DMS 273 (cell line): ENCODE measurements around the gene GSTA1.
"Not testable (repeated sequence)": the region's sequence is repeated elsewhere in the genome, so short reads cannot be mapped to it uniquely, and the experiment has no call there.

Experiments
- DNase-seq: peaks from one replicate; lab custom pipeline; 2025; ENCODE audit not compliant: unreplicated experiment; lab: John Stamatoyannopoulos, UW

Gene GSTA1

DNA sequence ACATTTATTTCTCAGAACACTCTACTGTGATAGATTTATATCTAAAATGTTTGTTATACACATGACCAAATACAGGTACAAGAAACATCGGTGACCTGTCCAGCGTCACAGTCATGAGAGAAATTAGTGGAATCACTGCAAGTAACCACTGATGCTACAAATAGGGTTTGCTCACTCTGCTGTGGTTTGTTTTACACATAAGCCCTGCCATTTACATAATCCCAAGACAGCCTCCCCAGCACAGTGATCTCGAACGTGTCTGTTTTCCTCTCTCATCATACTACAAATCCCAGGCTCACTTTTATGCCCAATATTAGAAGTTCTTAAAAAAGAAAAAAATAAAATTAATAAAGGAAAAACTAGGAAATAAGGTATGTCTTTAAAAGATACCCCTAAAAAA is 6.2 kb upstream of the GSTA1 start:
- not testable (repeated sequence) for DNase-seq

DNA sequence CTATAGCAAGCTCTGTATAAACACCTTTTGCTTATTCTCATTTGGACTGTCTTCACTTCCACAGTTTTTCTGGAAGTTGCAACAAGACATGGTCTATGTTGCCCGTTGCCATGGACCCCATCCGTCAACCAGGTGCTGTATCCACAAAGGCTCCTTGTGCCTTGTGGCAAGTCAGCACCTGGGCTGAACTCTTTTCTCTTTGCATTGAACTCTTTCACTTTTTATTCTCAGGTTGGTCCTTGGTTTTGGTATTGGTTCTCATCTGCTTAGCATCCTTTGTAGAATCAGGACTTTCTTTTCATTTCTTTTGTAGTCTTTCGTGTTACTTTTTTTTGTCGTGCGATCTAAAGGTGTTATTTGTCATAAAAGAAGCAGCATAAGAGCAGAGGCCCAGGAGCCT is 5.0 kb upstream of the GSTA1 start:
- no peak for DNase-seq

DNA sequence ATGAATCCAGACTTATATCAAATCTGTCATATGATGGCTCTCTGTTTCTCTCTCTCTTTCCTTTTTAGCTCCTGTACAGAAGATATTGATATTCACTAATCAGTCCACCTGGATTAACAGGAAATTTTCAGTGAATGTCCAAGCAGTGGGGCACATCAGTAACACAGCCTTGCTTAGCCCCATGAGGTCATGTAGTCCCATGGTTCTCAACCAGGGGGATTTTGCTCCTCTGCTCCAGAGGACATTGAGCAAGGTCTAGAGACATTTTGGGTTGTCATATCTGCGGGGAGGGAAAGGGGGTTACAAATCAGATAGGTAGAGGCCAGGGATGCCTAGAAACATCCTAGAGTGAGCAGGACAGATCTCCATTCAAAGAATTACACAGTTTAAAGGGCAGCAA is 810 bp downstream of the GSTA1 start:
- DNase-seq, result no peak

DNA sequence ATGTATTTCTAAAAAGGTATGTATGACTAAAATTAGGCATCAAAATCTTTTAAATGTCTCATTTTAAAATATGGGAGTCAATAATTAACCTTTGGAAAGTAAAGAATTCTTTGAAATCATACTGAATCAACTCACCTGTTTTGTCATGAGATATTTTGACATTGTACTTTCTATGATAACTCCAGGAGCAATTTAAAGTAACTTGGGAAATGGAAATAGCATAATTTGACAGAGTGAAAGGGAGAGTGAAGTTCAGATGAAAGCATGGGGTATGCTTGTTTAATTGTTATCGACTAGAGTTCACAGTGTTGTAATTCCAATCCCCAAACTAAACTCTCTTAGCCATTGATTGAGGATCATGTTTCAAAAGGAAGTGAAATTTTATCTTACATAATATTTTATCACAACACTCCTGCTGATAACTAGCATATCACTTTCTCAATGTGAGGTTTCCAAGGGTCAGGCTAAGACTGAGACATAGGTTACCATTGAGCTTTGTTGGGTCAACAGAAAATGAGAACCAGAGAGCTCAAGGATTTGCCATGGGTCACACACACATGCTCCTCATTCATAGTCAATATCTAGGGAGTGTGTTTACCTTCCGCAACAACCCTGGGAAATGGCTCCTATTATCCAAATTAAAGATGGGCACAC is 2.3 kb downstream of the GSTA1 start:
- DNase-seq, result no peak

DNA sequence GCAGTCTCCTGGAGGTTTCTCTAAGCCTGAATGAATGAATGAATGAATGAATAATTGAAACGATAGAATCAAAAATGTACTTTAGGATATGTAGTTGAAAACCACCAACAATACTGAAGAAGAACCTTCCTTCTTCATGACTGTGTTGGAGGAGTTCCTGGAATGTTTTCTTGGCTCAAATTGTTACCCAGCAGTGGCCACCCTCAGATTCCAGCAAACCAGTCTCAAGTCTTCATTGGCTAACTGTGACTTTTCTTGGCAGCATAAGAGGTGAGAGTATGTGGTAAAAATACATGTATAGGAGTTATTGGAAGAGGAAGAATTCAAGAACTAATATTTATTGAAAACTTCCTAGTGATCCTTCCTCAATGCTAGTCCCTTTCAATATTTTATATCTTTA is 4.3 kb downstream of the GSTA1 start:
- not testable (repeated sequence) for DNase-seq

DNA sequence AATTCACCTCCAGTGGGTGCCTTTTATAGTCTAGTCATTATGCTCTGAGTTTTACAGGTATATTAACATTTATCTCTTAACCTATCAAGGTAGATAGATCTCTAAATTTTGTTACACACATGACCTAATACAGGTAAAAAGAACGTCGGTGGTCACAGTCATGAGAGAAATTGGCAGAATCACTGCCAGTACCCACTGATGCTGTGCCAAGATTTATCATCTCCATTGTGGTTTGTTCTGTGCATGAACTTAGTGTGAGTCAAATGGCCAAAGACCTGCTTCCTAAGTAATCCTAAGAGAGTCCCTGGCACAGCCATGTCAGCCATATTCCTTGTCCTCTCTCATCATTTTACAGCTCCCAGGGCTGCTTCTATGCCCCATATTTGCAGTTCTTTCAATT is 9.2 kb downstream of the GSTA1 start:
- not testable (repeated sequence) for DNase-seq

DNA sequence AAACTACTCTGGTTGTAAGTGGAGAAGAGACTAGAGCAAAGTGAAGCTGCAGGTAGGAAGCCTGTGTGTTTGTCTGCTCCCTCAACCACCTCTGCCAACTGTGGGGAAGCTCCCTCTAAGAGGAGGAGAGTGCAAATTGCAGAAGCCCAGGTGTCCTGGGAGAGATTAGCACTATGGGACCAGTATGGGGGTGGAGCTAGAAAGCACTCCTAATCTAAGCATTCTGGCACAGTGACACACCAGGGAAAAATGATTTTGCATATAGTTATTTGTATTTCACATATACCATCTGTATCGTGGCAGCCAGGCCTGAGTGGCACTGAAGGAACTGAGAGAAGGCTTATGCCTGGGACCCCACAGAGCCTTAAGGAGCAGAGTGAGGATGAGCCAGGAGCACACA is 12.8 kb downstream of the GSTA1 start:
- no peak for DNase-seq

DNA sequence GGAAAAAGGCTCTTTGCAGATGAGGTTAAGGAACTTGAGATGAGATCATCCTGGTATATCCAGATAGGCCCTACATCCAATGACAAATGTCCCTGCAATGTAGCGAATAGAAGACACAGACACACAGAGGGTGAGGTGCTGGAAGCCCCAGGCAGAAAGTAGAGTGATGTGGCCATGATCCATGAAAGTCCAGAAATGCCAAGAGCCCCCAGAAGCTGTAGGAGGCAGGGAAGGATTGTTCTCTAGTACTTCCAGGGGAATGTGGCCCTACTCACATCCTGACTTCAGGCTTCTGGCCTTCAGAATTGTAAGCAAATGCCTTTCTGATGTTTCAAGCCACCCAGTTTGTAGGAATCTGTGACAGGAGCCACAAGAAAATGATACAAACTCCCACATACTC is 14.0 kb downstream of the GSTA1 start:
- DNase-seq, result not testable (repeated sequence)

DNA sequence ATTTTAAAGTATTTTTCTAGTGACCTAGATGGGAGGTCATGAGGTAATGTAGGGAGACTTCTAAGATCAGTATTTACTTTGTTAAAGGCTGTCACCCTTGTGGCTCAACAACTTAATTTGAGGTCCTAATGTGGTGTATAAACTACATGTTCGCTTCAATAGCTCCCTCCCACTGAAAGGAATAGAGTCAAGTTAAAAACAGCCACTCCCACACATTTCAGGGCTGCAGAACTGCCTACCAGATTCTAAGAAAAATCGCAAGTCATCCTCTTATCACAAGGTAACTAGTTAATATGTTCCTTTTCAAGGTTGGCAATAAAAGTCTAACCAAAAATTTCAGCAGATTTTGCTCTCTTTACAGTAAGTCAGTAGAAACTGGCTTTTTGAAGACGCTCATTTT is 15.1 kb downstream of the GSTA1 start:
- DNase-seq, result no peak

DNA sequence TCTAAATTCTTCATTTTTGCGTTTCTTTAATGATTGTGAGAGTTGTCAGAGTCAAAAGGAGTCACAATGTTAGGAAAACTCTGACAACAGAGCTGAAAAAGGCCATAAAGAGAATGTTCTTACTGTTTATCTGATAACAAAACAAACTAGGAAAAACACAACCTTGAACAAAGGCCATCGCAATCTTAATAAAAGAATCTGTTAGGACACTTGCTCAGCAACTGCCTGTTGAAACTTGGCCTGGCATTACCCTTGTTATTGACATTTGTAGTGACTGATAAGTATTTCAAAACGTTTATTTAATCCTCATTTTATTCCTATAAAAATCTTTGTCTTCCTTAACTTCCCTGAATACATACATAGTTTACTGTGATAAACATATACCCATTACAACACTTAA is 15.7 kb downstream of the GSTA1 start:
- no peak for DNase-seq

DNA sequence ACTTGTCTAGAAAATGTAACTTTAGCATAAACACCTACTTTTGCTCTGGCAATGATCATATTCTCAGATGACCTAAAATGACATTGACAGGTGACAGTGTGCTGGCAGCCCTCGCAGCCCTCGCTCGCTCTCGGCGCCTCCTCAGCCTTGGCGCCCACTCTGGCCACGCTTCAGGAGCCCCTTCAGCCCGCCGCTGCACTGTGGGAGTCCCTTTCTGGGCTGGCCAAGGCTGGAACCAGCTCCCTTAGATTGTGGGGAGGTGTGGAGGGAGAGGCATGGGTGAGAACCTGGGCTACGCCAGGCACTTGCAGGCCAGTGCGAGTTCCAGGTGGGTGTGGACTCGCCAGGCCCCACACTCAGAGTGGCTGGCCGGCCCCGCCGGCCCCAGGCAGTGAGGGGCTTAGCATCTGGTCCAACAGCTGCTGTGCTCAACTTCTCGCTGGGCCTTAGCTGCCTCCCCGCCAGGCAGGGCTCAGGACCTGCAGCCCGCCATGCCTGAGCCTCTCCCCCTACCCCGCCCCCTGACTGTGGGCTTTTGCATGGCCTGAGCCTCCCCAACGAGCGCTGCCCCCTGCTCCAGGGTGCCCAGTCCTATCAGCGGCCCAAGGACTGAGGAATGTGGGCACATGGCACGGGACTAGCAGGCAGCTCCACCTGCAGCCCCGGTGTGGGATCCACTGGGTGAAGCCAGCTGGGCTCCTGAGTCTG is 17.2 kb downstream of the GSTA1 start:
- DNase-seq, result no peak

DNA sequence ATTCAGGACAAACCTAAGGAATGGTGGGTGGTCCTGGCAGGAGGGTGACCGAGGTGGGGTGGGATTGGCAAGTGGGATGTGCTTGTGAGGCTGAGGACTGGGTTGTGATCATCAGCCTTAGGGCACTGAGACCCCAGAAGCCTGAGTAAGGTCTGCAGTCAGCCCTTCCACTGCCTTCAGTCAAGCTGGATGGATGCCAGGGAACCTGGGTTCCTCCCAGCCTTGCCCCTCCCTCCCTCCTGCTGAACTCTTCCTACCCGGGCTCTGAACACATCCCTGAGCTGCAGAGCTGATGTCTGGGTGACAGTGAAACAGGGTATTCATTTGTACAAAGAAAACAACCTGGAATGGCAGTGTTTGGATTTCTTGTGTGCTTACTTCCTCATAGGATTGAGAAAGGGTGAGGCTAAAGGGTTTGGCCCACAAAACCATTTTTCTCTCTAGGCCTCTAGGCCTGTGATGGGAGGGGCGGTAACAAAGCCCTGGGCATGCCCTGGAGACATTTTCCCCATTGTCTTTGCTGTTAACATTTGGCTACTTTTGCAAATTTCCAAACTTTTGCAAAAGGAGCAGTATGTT is 20.8 kb downstream of the GSTA1 start:
- DNase-seq, result peak; percentile 3

DNA sequence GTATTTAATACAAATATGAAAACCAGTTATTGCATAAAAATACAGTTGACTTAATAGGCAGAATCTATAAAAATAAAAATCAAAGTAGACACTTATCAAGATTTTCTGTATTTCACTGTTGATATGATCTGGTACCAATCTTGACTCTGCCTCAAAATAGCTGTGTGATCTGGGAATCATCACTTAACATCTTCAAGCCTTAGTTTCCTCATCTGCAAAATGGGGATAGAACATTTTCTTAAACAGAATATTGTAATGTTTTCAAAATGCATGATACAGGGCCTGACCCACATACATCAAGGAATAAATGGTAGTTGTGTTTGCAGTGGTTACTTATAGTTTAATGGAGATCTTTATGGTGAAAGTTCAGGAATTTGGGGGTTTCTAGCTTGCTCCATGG is 21.4 kb downstream of the GSTA1 start:
- DNase-seq, result not testable (repeated sequence)

DNA sequence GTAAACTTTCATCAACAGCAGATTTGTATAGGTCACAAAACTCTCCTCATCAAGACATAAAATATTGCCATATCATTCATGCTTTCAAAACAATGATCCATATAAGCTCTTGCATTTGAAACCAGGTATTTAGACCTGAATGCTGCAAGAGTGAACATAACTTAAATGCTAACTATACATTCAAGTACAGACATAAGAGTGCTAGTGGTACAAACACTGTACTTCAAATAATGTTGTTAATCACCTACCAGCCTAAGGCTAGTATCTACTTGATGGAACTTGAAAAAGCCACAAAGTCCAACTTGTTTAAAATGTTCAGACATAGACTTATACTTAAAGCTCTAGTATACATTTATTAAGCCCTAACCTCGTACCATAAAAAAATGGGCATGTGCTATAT is 24.4 kb downstream of the GSTA1 start:
- DNase-seq, result no peak

DNA sequence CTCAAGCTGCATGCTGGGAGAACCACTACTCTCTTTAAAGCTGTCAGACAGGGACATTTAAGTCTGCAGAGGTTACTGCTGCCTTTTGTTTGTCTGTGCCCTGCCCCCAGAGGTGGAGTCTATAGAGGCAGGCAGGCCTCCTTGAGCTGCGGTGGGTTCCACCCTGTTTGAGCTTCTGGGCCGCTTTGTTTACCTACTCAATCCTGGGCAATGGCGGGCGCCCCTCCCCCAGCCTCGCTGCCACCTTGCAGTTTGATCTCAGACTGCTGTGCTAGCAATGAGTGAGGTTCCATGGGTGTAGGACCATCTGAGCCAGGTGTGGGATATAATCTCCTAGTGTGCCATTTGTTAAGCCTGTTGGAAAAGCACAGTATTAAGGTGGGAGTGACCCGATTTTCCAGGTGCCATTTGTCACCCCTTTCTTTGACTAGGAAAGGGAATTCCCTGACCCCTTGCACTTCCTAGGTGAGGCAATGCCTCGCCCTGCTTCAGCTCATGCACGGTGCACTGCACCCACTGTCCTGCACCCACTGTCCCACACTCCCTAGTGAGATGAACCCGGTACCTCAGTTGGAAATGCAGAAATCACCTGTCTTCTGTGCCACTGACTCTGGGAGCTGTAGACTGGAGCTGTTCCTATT is 26.8 kb downstream of the GSTA1 start:
- not testable (repeated sequence) for DNase-seq

DNA sequence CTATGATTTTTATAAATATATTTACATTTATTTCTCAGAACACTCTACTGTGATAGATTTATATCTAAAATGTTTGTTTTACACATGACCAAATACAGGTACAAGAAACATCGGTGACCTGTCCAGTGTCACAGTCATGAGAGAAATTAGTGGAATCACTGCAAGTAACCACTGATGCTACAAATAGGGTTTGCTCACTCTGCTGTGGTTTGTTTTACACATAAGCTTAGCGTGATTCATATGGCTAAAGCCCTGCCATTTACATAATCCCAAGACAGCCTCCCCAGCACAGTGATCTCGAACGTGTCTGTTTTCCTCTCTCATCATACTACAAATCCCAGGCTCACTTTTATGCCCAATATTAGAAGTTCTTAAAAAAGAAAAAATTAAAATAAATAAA is 34.2 kb downstream of the GSTA1 start:
- not testable (repeated sequence) for DNase-seq

DNA sequence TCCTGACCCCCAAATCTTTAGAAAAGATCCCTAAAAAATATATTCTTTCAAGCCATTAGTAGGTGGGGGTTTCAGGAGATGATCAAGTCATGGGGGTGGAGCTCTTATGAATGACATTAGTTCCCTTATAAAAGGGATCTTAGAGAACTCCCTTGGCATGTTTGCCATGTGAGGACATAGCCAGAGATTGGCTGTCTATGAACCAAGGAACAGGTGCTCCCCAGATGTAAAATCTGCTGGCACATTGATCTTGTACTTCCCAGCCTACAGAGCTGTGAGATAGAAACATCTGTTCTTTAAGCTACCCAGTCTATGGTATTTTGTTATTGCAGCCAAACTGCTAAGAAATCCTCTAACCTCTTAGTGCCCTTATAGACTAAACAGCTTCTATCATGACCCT is 36.0 kb downstream of the GSTA1 start:
- not testable (repeated sequence) for DNase-seq

DNA sequence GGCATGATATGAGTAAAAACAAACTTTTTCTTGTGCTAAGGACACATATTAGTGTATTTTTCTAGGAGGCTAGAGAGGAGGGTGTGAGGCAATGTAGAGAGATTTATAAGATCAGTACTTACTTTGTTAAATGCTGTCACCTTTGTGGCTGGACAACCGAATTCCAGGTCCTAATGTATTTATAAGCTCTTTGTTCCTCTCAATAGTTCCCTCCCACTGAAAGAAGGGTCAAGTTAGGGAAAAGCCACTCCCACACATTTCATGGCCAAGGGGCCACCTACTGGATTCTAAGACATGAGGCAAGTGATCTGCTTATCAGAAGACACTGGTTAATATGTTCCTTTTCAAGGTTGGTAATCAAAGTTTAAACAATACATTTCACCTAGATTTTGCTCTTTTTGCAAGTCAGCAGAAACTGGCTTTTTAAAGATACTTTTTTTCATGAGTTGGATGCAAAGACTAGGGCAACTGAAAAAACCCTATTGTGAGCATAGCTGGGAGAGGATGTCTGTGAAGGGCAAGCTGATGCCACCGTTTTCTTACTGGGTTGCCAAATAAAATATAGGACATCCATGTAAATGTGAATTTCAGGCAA is 40.2 kb downstream of the GSTA1 start, which contains the start of gene GSTA2:
Gene GSTA2 (minus strand): TSS at position 154 of the 595 bp plus-strand sequence. CDS start 5,528 bp downstream, outside the sequence.
- DNase-seq, result not testable (repeated sequence)

DNA sequence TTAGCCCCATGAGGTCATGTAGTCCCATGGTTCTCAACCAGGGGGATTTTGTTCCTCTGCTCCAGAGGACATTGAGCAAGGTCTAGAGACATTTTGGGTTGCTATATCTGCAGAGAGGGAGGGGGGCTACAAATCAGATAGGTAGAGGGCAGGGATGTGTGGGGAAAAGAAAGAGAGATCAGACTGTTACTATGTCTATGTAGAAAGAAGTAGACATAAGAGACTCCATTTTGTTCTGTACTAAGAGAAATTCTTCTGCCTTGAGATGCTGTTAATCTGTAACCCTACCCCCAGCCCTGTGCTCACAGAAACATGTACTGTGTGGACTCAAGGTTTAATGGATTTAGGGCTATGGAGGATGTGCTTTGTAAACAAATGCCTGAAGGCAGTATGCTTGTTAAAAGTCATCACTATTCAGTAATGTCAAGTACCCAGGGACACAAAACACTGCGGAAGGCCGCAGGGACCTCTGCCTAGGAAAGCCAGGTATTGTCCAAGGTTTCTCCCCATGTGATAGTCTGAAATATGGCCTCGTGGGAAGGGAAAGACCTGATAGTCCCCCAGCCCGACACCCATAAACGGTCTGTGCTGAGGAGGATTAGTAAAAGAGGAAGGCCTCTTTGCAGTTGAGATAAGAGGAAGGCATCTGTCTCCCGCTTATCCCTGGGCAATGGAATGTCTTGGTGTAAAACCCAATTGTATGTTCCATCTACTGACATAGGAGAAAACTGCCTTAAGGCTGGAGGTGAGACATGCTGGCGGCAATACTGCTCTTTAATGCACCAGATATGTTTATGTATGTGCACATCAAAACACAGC is 41.7 kb downstream of the GSTA1 start:
- not testable (repeated sequence) for DNase-seq

DNA sequence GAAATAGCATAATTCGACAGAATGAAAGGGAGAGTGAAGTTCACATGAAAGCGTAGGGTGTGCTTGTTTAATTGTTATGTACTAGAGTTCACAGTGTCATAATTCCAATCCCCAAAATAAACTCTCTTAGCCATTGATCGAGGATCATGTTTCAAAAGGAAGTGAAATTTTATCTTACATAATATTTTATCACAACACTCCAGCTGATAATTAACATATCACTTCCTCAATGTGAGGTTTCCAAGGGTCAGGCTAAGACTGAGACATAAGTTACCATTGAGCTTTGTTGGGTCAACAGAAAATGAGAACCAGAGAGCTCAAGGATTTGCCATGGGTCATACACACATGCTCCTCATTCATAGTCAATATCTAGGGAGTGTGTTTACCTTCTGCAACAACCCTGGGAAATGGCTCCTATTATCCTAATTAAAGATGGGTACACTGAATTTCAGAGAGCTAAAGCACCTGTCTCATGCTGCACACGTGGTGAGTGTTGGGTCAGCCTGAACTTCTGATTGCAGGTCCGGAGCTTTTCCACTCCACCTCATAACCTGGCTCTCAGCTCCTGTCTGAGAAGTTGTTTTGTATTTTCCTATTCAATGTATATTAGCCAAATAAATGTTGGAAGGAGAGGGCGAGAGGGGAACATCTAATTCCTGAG is 43.4 kb downstream of the GSTA1 start:
- no peak for DNase-seq
